ENCODE results near the gene ZNF35. TPM values are rescaled to one million over a fixed set of nuclear protein-coding genes. Genes with fewer than 3 reads are reported as not detected.

The ZNF35 gene
- total and polyA plus RNA-seq, 2 of the 13 experiments (the other 11 are each of a cell fraction or from before 2014, with no cell fraction given) = 0.20 to 0.22 TPM

DNA sequence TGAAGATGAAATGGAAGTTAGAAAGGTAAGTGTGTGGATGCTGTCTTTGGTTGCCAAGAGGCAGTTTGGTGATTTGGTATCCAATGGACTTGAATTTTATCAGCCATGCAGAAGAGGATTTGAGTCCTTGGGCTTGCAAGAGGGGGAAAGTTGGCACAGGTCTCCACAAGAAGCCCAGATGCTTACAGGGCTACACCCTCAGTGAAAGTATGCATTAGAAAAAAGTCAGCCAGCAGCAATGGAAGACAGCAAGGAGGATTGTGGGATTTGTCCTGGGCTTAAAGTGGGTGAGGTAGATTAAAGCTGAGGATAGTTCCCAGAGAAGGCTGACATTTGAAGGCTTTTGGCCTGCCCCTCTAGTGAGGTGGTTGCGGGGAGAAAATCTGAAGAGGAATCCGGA is 46.8 kb upstream of the ZNF35 start:
- CTCF ChIA-PET (ENCODE audit: low intra/inter-chr PET ratio, low total read pairs) = no interaction called here
- Histone ChIP-seq H3K4me2 (ENCODE audit: low read depth, low read length) (no peak overlapping the region), H3K4me3 (replicated peaks in 1 of 3; ENCODE audit: insufficient read depth in 1 of 3, low read depth in 2 of 3, low read length in 3 of 3) (no peak overlapping the region), H3K36me3 (replicated peaks in 1 of 2; ENCODE audit: control insufficient read depth in 1 of 2, insufficient read depth in 2 of 2, low read length in 2 of 2) (no peaks in the 10 kb centered on the region), H3K9ac (ENCODE audit: insufficient read depth, low read depth, low read length) (no peak overlapping the region), H2AFZ (ENCODE audit: low read length) (no peak overlapping the region), H3K27me3 (ENCODE audit: control insufficient read depth in 1 of 2, insufficient read depth in 2 of 2, low read length in 2 of 2) (no peaks in the 10 kb centered on the region), H3K79me2 (ENCODE audit: insufficient read depth, low read length) (no peaks in the 10 kb centered on the region), H3K9me3 (ENCODE audit: low read length) (no peaks in the 10 kb centered on the region), H3K27ac (ENCODE audit: extremely low read length, insufficient read depth, low read length) (no peak overlapping the region), H3K4me1 (ENCODE audit: insufficient read depth, low read length) (no peaks in the 10 kb centered on the region), H4K20me1 (ENCODE audit: insufficient read depth, low read length) (no peaks in the 10 kb centered on the region)
- WGBS (ENCODE audit: low lambda C conversion rate) = 81% methylated on average over 2 of the region's 2 CpGs
- FAIRE-seq (no peak), ATAC-seq (no peak), DNase-seq (ENCODE audit: low spot score) (no peak)
- no TSS peak for BruUV-seq (replicated peaks)
- POLR2A ChIA-PET = no interaction called here
- intact Hi-C loops (cut with micrococcal nuclease; ENCODE audit: unreplicated experiment) (no loop called here), in situ Hi-C loops (cut with HindIII; ENCODE audit: extremely low pct_ligation_motif_present, low pct_unique_long_range_greater_than_20kb) (no loop called here)
- TF ChIP-seq SMC3 (IDR thresholded peaks at IDR 0.05; ENCODE audit: low read length) = no peak
- TF ChIP-seq KAT7 (CRISPR knock-in tag; IDR thresholded peaks at IDR 0.05; ENCODE audit: borderline replicate concordance) = no peak
- no peak for TF ChIP-seq NFATC3 (CRISPR knock-in tag; IDR thresholded peaks at IDR 0.05)
- no peak for TF ChIP-seq PAWR (CRISPR knock-in tag; IDR thresholded peaks at IDR 0.05; ENCODE audit: borderline replicate concordance)
- no peak for TF ChIP-seq ZNF891 (CRISPR knock-in tag; IDR thresholded peaks at IDR 0.05)
- TF ChIP-seq KLF12 (CRISPR knock-in tag; IDR thresholded peaks at IDR 0.05; ENCODE audit: borderline replicate concordance) = no peak
- no peak for TF ChIP-seq ZNF274 (CRISPR knock-in tag; IDR thresholded peaks at IDR 0.05)
- TF ChIP-seq ZNF788 (CRISPR knock-in tag; IDR thresholded peaks at IDR 0.05; ENCODE audit: borderline replicate concordance) = no peak
- TF ChIP-seq ZNF296 (CRISPR knock-in tag; conservative IDR thresholded peaks at IDR 0.05) = no peak
- no peak for TF ChIP-seq SMAD3 (CRISPR knock-in tag; IDR thresholded peaks at IDR 0.05)
- TF ChIP-seq, protein P1, sequence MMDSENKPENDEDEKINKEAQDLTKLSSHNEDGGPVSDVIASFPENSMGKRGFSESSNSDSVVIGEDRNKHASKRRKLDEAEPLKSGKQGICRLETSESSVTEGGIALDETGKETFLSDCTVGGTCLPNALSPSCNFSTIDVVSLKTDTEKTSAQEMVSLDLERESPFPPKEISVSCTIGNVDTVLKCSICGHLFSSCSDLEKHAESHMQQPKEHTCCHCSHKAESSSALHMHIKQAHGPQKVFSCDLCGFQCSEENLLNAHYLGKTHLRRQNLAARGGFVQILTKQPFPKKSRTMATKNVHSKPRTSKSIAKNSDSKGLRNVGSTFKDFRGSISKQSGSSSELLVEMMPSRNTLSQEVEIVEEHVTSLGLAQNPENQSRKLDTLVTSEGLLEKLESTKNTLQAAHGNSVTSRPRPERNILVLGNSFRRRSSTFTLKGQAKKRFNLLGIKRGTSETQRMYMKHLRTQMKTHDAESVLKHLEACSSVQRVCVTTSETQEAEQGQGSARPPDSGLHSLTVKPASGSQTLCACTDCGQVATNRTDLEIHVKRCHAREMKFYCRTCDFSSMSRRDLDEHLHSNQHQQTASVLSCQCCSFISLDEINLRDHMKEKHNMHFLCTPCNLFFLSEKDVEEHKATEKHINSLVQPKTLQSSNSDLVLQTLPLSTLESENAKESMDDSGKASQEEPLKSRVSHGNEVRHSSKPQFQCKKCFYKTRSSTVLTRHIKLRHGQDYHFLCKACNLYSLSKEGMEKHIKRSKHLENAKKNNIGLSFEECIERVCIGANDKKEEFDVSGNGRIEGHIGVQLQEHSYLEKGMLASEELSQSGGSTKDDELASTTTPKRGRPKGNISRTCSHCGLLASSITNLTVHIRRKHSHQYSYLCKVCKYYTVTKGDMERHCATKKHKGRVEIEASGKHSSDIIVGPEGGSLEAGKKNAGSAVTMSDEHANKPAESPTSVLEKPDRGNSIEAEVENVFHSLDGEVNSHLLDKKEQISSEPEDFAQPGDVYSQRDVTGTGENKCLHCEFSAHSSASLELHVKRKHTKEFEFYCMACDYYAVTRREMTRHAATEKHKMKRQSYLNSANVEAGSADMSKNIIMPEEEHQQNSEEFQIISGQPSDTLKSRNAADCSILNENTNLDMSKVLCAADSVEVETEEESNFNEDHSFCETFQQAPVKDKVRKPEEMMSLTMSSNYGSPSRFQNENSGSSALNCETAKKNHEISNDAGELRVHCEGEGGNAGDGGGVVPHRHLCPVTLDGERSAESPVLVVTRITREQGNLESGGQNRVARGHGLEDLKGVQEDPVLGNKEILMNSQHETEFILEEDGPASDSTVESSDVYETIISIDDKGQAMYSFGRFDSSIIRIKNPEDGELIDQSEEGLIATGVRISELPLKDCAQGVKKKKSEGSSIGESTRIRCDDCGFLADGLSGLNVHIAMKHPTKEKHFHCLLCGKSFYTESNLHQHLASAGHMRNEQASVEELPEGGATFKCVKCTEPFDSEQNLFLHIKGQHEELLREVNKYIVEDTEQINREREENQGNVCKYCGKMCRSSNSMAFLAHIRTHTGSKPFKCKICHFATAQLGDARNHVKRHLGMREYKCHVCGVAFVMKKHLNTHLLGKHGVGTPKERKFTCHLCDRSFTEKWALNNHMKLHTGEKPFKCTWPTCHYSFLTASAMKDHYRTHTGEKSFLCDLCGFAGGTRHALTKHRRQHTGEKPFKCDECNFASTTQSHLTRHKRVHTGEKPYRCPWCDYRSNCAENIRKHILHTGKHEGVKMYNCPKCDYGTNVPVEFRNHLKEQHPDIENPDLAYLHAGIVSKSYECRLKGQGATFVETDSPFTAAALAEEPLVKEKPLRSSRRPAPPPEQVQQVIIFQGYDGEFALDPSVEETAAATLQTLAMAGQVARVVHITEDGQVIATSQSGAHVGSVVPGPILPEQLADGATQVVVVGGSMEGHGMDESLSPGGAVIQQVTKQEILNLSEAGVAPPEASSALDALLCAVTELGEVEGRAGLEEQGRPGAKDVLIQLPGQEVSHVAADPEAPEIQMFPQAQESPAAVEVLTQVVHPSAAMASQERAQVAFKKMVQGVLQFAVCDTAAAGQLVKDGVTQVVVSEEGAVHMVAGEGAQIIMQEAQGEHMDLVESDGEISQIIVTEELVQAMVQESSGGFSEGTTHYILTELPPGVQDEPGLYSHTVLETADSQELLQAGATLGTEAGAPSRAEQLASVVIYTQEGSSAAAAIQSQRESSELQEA (CRISPR knock-in tag; IDR thresholded peaks at IDR 0.05; ENCODE audit: not compliant biosample characterization) = no peak
- no peak for TF ChIP-seq JUNB (CRISPR knock-in tag; IDR thresholded peaks at IDR 0.05; ENCODE audit: borderline replicate concordance)
- no peak for TF ChIP-seq ZNF207 (IDR thresholded peaks at IDR 0.05; ENCODE audit: borderline replicate concordance)
- no peak for TF ChIP-seq EZH2 (conservative IDR thresholded peaks at IDR 0.05; ENCODE audit: low read depth, low read length)
- TF ChIP-seq, protein P2, sequence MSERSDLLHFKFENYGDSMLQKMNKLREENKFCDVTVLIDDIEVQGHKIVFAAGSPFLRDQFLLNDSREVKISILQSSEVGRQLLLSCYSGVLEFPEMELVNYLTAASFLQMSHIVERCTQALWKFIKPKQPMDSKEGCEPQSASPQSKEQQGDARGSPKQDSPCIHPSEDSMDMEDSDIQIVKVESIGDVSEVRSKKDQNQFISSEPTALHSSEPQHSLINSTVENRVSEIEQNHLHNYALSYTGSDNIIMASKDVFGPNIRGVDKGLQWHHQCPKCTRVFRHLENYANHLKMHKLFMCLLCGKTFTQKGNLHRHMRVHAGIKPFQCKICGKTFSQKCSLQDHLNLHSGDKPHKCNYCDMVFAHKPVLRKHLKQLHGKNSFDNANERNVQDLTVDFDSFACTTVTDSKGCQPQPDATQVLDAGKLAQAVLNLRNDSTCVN (CRISPR knock-in tag; IDR thresholded peaks at IDR 0.05; ENCODE audit: borderline replicate concordance) = no peak
- TF ChIP-seq, protein P3, sequence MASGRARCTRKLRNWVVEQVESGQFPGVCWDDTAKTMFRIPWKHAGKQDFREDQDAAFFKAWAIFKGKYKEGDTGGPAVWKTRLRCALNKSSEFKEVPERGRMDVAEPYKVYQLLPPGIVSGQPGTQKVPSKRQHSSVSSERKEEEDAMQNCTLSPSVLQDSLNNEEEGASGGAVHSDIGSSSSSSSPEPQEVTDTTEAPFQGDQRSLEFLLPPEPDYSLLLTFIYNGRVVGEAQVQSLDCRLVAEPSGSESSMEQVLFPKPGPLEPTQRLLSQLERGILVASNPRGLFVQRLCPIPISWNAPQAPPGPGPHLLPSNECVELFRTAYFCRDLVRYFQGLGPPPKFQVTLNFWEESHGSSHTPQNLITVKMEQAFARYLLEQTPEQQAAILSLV (CRISPR knock-in tag; IDR thresholded peaks at IDR 0.05; ENCODE audit: borderline replicate concordance) = no peak
